SK-N-SH (cell line): ENCODE measurements around the gene ATP6V1B1. TPM values are rescaled to one million over a fixed set of nuclear protein-coding genes. Genes with fewer than 3 reads are reported as not detected.
A peak's percentile ranks its signal among the peaks of the same experiment; 100 is the strongest.

Experiments
- CTCF ChIA-PET: fragments of 300-600, 350-600 bp; formaldehyde crosslinking; extraction: SDS; loops from one replicate; lab custom pipeline; 2021; lab: Yijun Ruan, JAX
- POLR2A ChIA-PET: fragments of 350-600 bp; sonication (Branson Sonifier 250); formaldehyde crosslinking; extraction: SDS; loops from one replicate; lab custom pipeline; 2020; ENCODE audit warnings: antibody characterized with exemption, inconsistent platforms; lab: Yijun Ruan, JAX
- DNase-seq: peaks from one replicate; pipeline ENCODE4 v3.0.0; 2012
- H2AFZ ChIP-seq: fragments of 200-600 bp; sonication (generic); 2 replicates; pipeline ENCODE4 v1.8.1; 2016; ENCODE audit warnings: antibody characterized with exemption, mild to moderate bottlenecking, low read depth
- H3F3A ChIP-seq: fragments of 200-600 bp; sonication (generic); replicated peaks from 2 replicates; pipeline ENCODE3; 2016; ENCODE audit warnings: antibody characterized with exemption, mild to moderate bottlenecking; ENCODE audit not compliant: insufficient read depth
- H3K27ac ChIP-seq, 2 experiments: fragments of 200-500 bp in 1 of 2; fragments of 200-600 bp in 1 of 2; sonication (Bioruptor generic) in 1 of 2; sonication (generic), shearing (Covaris generic) in 1 of 2; 2 replicates each; pipeline versions ENCODE4 v1.5.1 to v1.6.1; 2014 to 2016; ENCODE audit warnings: low read depth in 2 of 2, inconsistent platforms in 1 of 2, low read length in 1 of 2, mild to moderate bottlenecking in 1 of 2, mixed read lengths in 1 of 2
- H3K27me3 ChIP-seq: fragments of 200-600 bp; sonication (generic), shearing (Covaris generic); 2 replicates; pipeline ENCODE4 v1.6.1; 2016; ENCODE audit warnings: mixed run types; ENCODE audit not compliant: insufficient read depth
- H3K36me3 ChIP-seq, 2 experiments: fragments of 200-500 bp in 1 of 2; fragments of 200-600 bp in 1 of 2; sonication (Bioruptor generic) in 1 of 2; sonication (generic) in 1 of 2; replicated peaks in 1 of 2; 2 replicates each; pipeline versions ENCODE3 to v1.5.1; 2014 to 2016; ENCODE audit warnings: low read length in 1 of 2, mild to moderate bottlenecking in 1 of 2; ENCODE audit not compliant: insufficient read depth in 2 of 2, control insufficient read depth in 1 of 2
- H3K4me1 ChIP-seq, 2 experiments: fragments of 200-500 bp in 1 of 2; fragments of 200-600 bp in 1 of 2; sonication (Bioruptor generic) in 1 of 2; sonication (generic), shearing (Covaris generic) in 1 of 2; 2 replicates each; pipeline versions ENCODE4 v1.5.1 to v1.6.1; 2014 to 2016; ENCODE audit warnings: low read depth in 1 of 2, low read length in 1 of 2, mixed run types in 1 of 2; ENCODE audit not compliant: insufficient read depth in 2 of 2, control insufficient read depth in 1 of 2
- H3K4me2 ChIP-seq: fragments of 200-600 bp; sonication (generic), shearing (Covaris generic); 2 replicates; pipeline ENCODE4 v1.6.1; 2017; ENCODE audit warnings: mixed run types
- H3K4me3 ChIP-seq, 2 experiments: fragments of 200-500 bp in 1 of 2; fragments of 200-600 bp in 1 of 2; sonication (Bioruptor generic) in 1 of 2; sonication (generic), shearing (Covaris generic) in 1 of 2; 2 replicates each; pipeline versions ENCODE4 v1.5.1 to v1.8.1; 2014 to 2016; ENCODE audit warnings: low read depth in 2 of 2, inconsistent platforms in 1 of 2, low read length in 1 of 2, mild to moderate bottlenecking in 1 of 2, mixed read lengths in 1 of 2, moderate library complexity in 1 of 2
- H3K79me2 ChIP-seq: fragments of 200-600 bp; sonication (generic); 2 replicates; pipeline ENCODE4 v1.8.1; 2017; ENCODE audit warnings: mild to moderate bottlenecking; ENCODE audit not compliant: insufficient read depth
- H3K9ac ChIP-seq: fragments of 200-600 bp; sonication (generic); 2 replicates; pipeline ENCODE4 v1.6.1; 2017; ENCODE audit warnings: mixed run types
- H3K9me2 ChIP-seq: fragments of 200-600 bp; sonication (generic); 2 replicates; pipeline ENCODE4 v1.6.1; 2017; ENCODE audit warnings: mixed run types
- H3K9me3 ChIP-seq: fragments of 200-600 bp; sonication (generic); 2 replicates; pipeline ENCODE4 v1.6.1; 2017; ENCODE audit warnings: mixed run types, mild to moderate bottlenecking, moderate library complexity
- H4K20me1 ChIP-seq: fragments of 200-600 bp; sonication (generic); 2 replicates; pipeline ENCODE4 v1.6.1; 2017; ENCODE audit warnings: mild to moderate bottlenecking, mixed run types; ENCODE audit not compliant: insufficient read depth
- EP300 ChIP-seq, 2 experiments: IDR thresholded peaks; 2 replicates each; pipeline versions ENCODE4 v1.4.0 to v1.6.1; 2012; ENCODE audit warnings: borderline replicate concordance in 1 of 2, low read depth in 1 of 2, low read length in 1 of 2
- FOXM1 ChIP-seq: IDR thresholded peaks from 2 replicates; pipeline ENCODE4 v1.4.0; 2012; ENCODE audit warnings: low read depth, mild to moderate bottlenecking
- JUND ChIP-seq: IDR thresholded peaks from 2 replicates; pipeline ENCODE4 v1.4.0; 2012
- WGBS: methylation state at CpG from one replicate; pipeline ENCODE4 v1.1.6; 2017; ENCODE audit warnings: low lambda C conversion rate; 5-methylcytosine and 5-hydroxymethylcytosine counted together
- polyA plus RNA-seq, 3 experiments: library from polyadenylated mRNA; depleted of rRNA; stranded (reverse); fragments of >200 nt; gene quantifications; 2 replicates each; pipeline ENCODE4 v1.2.3, GENCODE V29; 2012
- TF ChIP-seq, protein P1 (sequence below): IDR thresholded peaks from 2 replicates; pipeline ENCODE4 v1.6.1; 2012; ENCODE audit warnings: mild to moderate bottlenecking, low read depth, low read length, moderate library complexity
- TF ChIP-seq, protein P2 (sequence below): IDR thresholded peaks from 2 replicates; pipeline ENCODE4 v1.4.0; 2012; ENCODE audit warnings: low read depth, borderline replicate concordance
- TF ChIP-seq, protein P3 (sequence below): fragments of 200-600 bp; sonication (generic); IDR thresholded peaks from 2 replicates; pipeline ENCODE4 v1.6.1; 2017; ENCODE audit warnings: antibody characterized with exemption, mild to moderate bottlenecking, moderate library complexity

ATP6V1B1 gene
- polyA plus RNA-seq, 1 of the 3 experiments (the other 2 are of a cell fraction): 4.9 TPM

DNA sequence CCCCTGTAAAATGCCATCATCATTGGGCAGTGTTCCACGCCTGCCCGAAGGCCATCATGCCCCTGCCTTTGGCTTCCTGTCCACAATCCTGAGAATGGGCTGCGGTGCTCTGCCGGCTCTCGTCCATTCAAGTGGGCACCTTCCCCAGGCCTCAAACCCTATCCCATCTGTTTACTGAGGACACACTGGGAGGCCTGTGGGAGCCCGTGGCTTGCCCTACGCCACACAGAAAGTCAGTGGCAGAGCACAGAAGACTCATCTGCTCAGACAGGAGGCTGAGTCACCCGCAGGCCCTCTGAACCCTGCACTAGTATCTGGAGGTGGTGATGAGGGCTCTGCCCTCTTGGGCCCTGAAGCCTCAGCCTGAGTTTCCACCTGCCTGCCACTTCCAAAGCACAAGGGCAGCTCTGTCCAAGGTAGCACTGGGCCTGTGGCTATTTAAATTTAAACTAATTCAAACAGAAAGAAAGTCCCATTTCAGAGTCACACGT, 23.6 kb downstream of the ATP6V1B1 start:
- 96% methylated on average over 7 of the region's 9 CpGs for WGBS
- H3K79me2 ChIP-seq: no peaks in the 10 kb centered on the region
- H3K27me3 ChIP-seq: no peaks in the 10 kb centered on the region
- no peaks in the 10 kb centered on the region for H3K9me2 ChIP-seq
- TF ChIP-seq, protein P1, sequence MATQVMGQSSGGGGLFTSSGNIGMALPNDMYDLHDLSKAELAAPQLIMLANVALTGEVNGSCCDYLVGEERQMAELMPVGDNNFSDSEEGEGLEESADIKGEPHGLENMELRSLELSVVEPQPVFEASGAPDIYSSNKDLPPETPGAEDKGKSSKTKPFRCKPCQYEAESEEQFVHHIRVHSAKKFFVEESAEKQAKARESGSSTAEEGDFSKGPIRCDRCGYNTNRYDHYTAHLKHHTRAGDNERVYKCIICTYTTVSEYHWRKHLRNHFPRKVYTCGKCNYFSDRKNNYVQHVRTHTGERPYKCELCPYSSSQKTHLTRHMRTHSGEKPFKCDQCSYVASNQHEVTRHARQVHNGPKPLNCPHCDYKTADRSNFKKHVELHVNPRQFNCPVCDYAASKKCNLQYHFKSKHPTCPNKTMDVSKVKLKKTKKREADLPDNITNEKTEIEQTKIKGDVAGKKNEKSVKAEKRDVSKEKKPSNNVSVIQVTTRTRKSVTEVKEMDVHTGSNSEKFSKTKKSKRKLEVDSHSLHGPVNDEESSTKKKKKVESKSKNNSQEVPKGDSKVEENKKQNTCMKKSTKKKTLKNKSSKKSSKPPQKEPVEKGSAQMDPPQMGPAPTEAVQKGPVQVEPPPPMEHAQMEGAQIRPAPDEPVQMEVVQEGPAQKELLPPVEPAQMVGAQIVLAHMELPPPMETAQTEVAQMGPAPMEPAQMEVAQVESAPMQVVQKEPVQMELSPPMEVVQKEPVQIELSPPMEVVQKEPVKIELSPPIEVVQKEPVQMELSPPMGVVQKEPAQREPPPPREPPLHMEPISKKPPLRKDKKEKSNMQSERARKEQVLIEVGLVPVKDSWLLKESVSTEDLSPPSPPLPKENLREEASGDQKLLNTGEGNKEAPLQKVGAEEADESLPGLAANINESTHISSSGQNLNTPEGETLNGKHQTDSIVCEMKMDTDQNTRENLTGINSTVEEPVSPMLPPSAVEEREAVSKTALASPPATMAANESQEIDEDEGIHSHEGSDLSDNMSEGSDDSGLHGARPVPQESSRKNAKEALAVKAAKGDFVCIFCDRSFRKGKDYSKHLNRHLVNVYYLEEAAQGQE: peak; percentile 40; the same call in 1 of the 2 replicates
- TF ChIP-seq EP300 (IDR thresholded peaks at IDR 0.05; ENCODE audit: borderline replicate concordance in 1 of 2, low read depth in 1 of 2, low read length in 1 of 2): no peak
- TF ChIP-seq, protein P2, sequence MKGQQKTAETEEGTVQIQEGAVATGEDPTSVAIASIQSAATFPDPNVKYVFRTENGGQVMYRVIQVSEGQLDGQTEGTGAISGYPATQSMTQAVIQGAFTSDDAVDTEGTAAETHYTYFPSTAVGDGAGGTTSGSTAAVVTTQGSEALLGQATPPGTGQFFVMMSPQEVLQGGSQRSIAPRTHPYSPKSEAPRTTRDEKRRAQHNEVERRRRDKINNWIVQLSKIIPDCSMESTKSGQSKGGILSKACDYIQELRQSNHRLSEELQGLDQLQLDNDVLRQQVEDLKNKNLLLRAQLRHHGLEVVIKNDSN: no peak
- no peak for TF ChIP-seq FOXM1
- no peak overlapping the region for H2AFZ ChIP-seq
- no peaks in the 10 kb centered on the region for H3K36me3 ChIP-seq
- H3K9ac ChIP-seq: no peak overlapping the region
- H3K4me3 ChIP-seq: no peak overlapping the region
- H3K4me2 ChIP-seq: no peak overlapping the region
- no peaks in the 10 kb centered on the region for H3K9me3 ChIP-seq
- no peaks in the 10 kb centered on the region for H4K20me1 ChIP-seq
- ChIA-PET POLR2A (no interaction called here), CTCF (interaction anchor here (1.3 to 9.5 kb wide), 3 partner anchors 12 to 88 kb away, joined by 7 to 93 read pairs (median 14); no protein-coding TSS in a partner anchor)
- H3K27ac ChIP-seq: no peak overlapping the region
- H3K4me1 ChIP-seq: no peaks in the 10 kb centered on the region
- DNase-seq: no peak
- H3F3A ChIP-seq: no peaks in the 10 kb centered on the region

DNA sequence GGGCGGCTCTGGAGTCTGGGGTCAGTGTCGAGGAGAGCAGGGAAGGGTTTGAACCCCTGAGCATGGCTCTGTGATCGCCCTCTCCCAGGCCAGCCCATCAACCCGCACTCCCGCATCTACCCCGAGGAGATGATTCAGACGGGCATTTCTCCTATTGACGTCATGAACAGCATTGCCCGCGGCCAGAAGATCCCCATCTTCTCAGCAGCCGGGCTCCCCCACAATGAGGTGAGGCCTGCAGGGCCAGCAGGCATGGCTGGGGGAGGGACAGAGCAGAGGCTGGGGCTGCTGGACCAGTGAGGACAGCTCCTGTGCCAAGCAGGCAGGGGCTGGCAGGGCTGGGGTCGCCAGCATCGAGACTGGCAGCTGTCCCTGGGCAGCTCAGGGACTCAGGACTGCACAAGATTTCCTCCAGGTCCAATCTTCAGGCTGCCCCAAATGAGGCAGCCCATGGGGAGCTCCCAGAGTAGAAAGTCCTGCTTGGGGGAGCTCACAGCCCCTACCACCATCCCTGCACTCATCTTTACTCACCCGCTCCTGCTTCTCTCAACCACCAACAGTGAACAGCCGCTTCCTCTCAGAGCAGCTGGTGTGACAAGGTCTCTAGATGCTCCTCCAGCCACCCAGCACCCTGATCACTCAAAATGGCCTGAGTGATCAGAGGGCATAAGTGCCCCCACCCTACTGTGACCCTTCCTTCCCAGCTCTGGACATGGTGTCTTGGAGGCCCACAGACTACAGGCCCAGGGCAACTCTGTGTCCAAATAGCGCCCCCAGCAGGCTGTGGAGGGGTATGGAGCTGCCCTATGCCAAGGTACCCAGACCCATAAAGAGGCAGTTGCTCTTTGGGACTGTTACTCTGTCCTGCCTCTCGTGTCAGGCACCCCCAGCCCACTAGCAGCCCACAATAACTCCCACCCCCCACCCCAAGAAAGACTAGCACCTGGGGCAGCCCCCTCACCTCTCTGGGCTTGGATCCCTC, 24.4 kb downstream of the ATP6V1B1 start:
- Histone ChIP-seq H3K27ac (no peak overlapping the region), H3F3A (no peaks in the 10 kb centered on the region), H3K36me3 (no peaks in the 10 kb centered on the region), H3K4me1 (no peaks in the 10 kb centered on the region; a peak in 1 of 4 replicates), H3K9me2 (no peaks in the 10 kb centered on the region), H3K27me3 (no peaks in the 10 kb centered on the region), H3K9me3 (no peaks in the 10 kb centered on the region), H3K4me3 (no peak overlapping the region), H3K9ac (no peak overlapping the region), H3K4me2 (no peak overlapping the region), H2AFZ (no peak overlapping the region), H3K79me2 (no peaks in the 10 kb centered on the region), H4K20me1 (no peaks in the 10 kb centered on the region)
- DNase-seq: peak; percentile 4
- WGBS: 77% methylated on average over 7 of the region's 17 CpGs
- TF ChIP-seq, protein P3, sequence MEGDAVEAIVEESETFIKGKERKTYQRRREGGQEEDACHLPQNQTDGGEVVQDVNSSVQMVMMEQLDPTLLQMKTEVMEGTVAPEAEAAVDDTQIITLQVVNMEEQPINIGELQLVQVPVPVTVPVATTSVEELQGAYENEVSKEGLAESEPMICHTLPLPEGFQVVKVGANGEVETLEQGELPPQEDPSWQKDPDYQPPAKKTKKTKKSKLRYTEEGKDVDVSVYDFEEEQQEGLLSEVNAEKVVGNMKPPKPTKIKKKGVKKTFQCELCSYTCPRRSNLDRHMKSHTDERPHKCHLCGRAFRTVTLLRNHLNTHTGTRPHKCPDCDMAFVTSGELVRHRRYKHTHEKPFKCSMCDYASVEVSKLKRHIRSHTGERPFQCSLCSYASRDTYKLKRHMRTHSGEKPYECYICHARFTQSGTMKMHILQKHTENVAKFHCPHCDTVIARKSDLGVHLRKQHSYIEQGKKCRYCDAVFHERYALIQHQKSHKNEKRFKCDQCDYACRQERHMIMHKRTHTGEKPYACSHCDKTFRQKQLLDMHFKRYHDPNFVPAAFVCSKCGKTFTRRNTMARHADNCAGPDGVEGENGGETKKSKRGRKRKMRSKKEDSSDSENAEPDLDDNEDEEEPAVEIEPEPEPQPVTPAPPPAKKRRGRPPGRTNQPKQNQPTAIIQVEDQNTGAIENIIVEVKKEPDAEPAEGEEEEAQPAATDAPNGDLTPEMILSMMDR: peak; percentile 40
- no peak for TF ChIP-seq JUND
- POLR2A ChIA-PET: no interaction called here
- CTCF ChIA-PET: interaction anchor here (0.7 to 9.5 kb wide), 8 partner anchors 9 to 144 kb away, joined by 3 to 93 read pairs (median 3); no protein-coding TSS in a partner anchor
